SK-N-SH (cell line): Measurements from ENCODE around the gene CYSLTR2.

Experiments
- CHD2 ChIP-seq: fragments of 150-350 bp; IDR thresholded peaks from 2 replicates; pipeline ENCODE4 v1.6.1; 2018; ENCODE audit warnings: low read length; ENCODE audit not compliant: partially characterized antibody
- EP300 ChIP-seq, 2 experiments: IDR thresholded peaks; 2 replicates each; pipeline versions ENCODE4 v1.4.0 to v1.6.1; 2012; ENCODE audit warnings: borderline replicate concordance in 1 of 2, low read depth in 1 of 2, low read length in 1 of 2
- EZH2phosphoT487 ChIP-seq: fragments of 200-600 bp; sonication (generic); IDR thresholded peaks from 2 replicates; pipeline ENCODE4 v1.6.1; 2017; ENCODE audit warnings: low read depth, mixed run types, mild to moderate bottlenecking, antibody characterized with exemption, moderate library complexity, borderline replicate concordance
- FOSL2 ChIP-seq: IDR thresholded peaks from 2 replicates; pipeline ENCODE4 v1.4.0; 2012; ENCODE audit warnings: low read depth, mild to moderate bottlenecking, moderate library complexity, borderline replicate concordance
- FOXM1 ChIP-seq: IDR thresholded peaks from 2 replicates; pipeline ENCODE4 v1.4.0; 2012; ENCODE audit warnings: low read depth, mild to moderate bottlenecking
- SMC3 ChIP-seq: IDR thresholded peaks from 2 replicates; pipeline ENCODE4 v1.6.1; 2012; ENCODE audit warnings: low read depth, low read length, improper control_type of control experiment
- TF ChIP-seq, protein P1 (sequence below): fragments of 200-600 bp; sonication (generic); IDR thresholded peaks from 2 replicates; pipeline ENCODE4 v1.6.1; 2017; ENCODE audit warnings: antibody characterized with exemption, mild to moderate bottlenecking, moderate library complexity
- TF ChIP-seq, protein P2 (sequence below): IDR thresholded peaks from 2 replicates; pipeline ENCODE4 v1.4.0; 2012; ENCODE audit warnings: low read depth
- TF ChIP-seq, protein P3 (sequence below): IDR thresholded peaks from 2 replicates; pipeline ENCODE4 v1.6.1; 2012; ENCODE audit warnings: mild to moderate bottlenecking, low read depth, low read length, moderate library complexity
- TF ChIP-seq, protein P4 (sequence below): IDR thresholded peaks from 2 replicates; pipeline ENCODE4 v1.4.0; 2012; ENCODE audit warnings: low read depth, borderline replicate concordance

DNA sequence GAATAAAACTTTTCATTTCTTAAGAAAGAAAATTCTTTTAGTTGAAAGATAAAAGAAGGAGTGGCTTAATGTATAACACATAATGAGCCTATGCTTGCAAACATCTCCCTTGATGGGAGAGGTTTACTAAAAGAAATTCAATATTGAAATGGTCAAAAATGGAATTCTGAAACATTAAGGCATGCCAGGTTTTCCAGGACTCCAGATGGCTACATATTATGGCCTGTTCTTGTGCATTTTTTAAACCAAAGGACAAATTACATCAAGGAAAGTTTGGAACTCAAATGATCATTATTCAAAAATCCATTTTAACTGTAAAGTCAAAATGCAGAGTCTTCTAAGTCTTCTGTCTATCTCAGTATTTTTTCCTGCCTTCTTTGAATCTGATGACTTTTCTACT is 19.1 kb upstream of the CYSLTR2 start:
- TF ChIP-seq, protein P1, sequence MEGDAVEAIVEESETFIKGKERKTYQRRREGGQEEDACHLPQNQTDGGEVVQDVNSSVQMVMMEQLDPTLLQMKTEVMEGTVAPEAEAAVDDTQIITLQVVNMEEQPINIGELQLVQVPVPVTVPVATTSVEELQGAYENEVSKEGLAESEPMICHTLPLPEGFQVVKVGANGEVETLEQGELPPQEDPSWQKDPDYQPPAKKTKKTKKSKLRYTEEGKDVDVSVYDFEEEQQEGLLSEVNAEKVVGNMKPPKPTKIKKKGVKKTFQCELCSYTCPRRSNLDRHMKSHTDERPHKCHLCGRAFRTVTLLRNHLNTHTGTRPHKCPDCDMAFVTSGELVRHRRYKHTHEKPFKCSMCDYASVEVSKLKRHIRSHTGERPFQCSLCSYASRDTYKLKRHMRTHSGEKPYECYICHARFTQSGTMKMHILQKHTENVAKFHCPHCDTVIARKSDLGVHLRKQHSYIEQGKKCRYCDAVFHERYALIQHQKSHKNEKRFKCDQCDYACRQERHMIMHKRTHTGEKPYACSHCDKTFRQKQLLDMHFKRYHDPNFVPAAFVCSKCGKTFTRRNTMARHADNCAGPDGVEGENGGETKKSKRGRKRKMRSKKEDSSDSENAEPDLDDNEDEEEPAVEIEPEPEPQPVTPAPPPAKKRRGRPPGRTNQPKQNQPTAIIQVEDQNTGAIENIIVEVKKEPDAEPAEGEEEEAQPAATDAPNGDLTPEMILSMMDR: no peak
- TF ChIP-seq EZH2phosphoT487 (no peak), EP300 (IDR thresholded peaks at IDR 0.05; ENCODE audit: borderline replicate concordance in 1 of 2, low read depth in 1 of 2, low read length in 1 of 2) (no peak), FOXM1 (no peak), SMC3 (no peak), CHD2 (no peak), FOSL2 (no peak)
- TF ChIP-seq, protein P2, sequence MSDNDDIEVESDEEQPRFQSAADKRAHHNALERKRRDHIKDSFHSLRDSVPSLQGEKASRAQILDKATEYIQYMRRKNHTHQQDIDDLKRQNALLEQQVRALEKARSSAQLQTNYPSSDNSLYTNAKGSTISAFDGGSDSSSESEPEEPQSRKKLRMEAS: no peak
- TF ChIP-seq, protein P3, sequence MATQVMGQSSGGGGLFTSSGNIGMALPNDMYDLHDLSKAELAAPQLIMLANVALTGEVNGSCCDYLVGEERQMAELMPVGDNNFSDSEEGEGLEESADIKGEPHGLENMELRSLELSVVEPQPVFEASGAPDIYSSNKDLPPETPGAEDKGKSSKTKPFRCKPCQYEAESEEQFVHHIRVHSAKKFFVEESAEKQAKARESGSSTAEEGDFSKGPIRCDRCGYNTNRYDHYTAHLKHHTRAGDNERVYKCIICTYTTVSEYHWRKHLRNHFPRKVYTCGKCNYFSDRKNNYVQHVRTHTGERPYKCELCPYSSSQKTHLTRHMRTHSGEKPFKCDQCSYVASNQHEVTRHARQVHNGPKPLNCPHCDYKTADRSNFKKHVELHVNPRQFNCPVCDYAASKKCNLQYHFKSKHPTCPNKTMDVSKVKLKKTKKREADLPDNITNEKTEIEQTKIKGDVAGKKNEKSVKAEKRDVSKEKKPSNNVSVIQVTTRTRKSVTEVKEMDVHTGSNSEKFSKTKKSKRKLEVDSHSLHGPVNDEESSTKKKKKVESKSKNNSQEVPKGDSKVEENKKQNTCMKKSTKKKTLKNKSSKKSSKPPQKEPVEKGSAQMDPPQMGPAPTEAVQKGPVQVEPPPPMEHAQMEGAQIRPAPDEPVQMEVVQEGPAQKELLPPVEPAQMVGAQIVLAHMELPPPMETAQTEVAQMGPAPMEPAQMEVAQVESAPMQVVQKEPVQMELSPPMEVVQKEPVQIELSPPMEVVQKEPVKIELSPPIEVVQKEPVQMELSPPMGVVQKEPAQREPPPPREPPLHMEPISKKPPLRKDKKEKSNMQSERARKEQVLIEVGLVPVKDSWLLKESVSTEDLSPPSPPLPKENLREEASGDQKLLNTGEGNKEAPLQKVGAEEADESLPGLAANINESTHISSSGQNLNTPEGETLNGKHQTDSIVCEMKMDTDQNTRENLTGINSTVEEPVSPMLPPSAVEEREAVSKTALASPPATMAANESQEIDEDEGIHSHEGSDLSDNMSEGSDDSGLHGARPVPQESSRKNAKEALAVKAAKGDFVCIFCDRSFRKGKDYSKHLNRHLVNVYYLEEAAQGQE: no peak
- TF ChIP-seq, protein P4, sequence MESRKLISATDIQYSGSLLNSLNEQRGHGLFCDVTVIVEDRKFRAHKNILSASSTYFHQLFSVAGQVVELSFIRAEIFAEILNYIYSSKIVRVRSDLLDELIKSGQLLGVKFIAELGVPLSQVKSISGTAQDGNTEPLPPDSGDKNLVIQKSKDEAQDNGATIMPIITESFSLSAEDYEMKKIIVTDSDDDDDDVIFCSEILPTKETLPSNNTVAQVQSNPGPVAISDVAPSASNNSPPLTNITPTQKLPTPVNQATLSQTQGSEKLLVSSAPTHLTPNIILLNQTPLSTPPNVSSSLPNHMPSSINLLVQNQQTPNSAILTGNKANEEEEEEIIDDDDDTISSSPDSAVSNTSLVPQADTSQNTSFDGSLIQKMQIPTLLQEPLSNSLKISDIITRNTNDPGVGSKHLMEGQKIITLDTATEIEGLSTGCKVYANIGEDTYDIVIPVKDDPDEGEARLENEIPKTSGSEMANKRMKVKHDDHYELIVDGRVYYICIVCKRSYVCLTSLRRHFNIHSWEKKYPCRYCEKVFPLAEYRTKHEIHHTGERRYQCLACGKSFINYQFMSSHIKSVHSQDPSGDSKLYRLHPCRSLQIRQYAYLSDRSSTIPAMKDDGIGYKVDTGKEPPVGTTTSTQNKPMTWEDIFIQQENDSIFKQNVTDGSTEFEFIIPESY: no peak
